HEK293T (cell line): ENCODE measurements around the gene PDE4B.

Experiments
- CTCF ChIA-PET: fragments of 350-600 bp; formaldehyde crosslinking; extraction: SDS; loops from one replicate; lab custom pipeline; 2021; ENCODE audit warnings: antibody characterized with exemption, inconsistent platforms; lab: Yijun Ruan, JAX
- POLR2A ChIA-PET: fragments of 350-600 bp; formaldehyde crosslinking; extraction: SDS; loops from one replicate; lab custom pipeline; 2020; ENCODE audit warnings: antibody characterized with exemption, inconsistent platforms; lab: Yijun Ruan, JAX
- DNase-seq: peaks from one replicate; pipeline ENCODE4 v3.0.0; 2012; ENCODE audit warnings: mixed read lengths; ENCODE audit errors: extremely low spot score
- ARNT ChIP-seq: fragments of 450-650 bp; IDR thresholded peaks from 2 replicates; pipeline ENCODE4 v1.6.1; 2017; ENCODE audit warnings: mild to moderate bottlenecking
- BHLHE40 ChIP-seq: fragments of 450-650 bp; IDR thresholded peaks from 2 replicates; pipeline ENCODE4 v1.6.1; 2016; ENCODE audit warnings: mild to moderate bottlenecking, moderate library complexity, borderline replicate concordance
- CTBP1 ChIP-seq: fragments of 450-650 bp; IDR thresholded peaks from 2 replicates; pipeline ENCODE4 v1.6.1; 2016; ENCODE audit warnings: borderline replicate concordance
- ELF4 ChIP-seq: fragments of 450-650 bp; IDR thresholded peaks from 2 replicates; pipeline ENCODE4 v1.6.1; 2017; ENCODE audit warnings: antibody characterized with exemption
- FOXA1 ChIP-seq: fragments of 450-650 bp; IDR thresholded peaks from 2 replicates; pipeline ENCODE4 v1.6.1; 2016; ENCODE audit warnings: mild to moderate bottlenecking
- FOXK2 ChIP-seq: fragments of 450-650 bp; IDR thresholded peaks from 2 replicates; pipeline ENCODE4 v1.6.1; 2016; ENCODE audit warnings: mild to moderate bottlenecking
- FOXM1 ChIP-seq: fragments of 450-650 bp; IDR thresholded peaks from 2 replicates; pipeline ENCODE4 v1.6.1; 2017; ENCODE audit warnings: mild to moderate bottlenecking, borderline replicate concordance
- HDGF ChIP-seq: fragments of 450-650 bp; IDR thresholded peaks from 2 replicates; pipeline ENCODE4 v1.6.1; 2017; ENCODE audit warnings: antibody characterized with exemption, borderline replicate concordance
- L3MBTL2 ChIP-seq: fragments of 450-650 bp; conservative IDR thresholded peaks from 2 replicates; pipeline ENCODE4 v1.6.1; 2016; ENCODE audit warnings: mild to moderate bottlenecking
- LEF1 ChIP-seq: fragments of 450-650 bp; IDR thresholded peaks from 2 replicates; pipeline ENCODE4 v1.6.1; 2017; ENCODE audit warnings: mild to moderate bottlenecking, borderline replicate concordance
- NFRKB ChIP-seq: fragments of 450-650 bp; IDR thresholded peaks from 2 replicates; pipeline ENCODE4 v1.6.1; 2016; ENCODE audit warnings: mild to moderate bottlenecking, moderate library complexity
- PKNOX1 ChIP-seq: fragments of 450-650 bp; IDR thresholded peaks from 2 replicates; pipeline ENCODE4 v1.6.1; 2016
- SP1 ChIP-seq: fragments of 450-650 bp; IDR thresholded peaks from 2 replicates; pipeline ENCODE4 v1.6.1; 2017
- SUZ12 ChIP-seq: fragments of 450-650 bp; IDR thresholded peaks from 2 replicates; pipeline ENCODE4 v1.6.1; 2016; ENCODE audit warnings: mild to moderate bottlenecking
- TARDBP ChIP-seq: fragments of 450-650 bp; IDR thresholded peaks from 2 replicates; pipeline ENCODE4 v1.6.1; 2016
- ZNF384 ChIP-seq: fragments of 450-650 bp; IDR thresholded peaks from 2 replicates; pipeline ENCODE4 v1.6.1; 2016

PDE4B gene

GRCh38 chr1:66275083-66275482 lies 482.4 kb downstream of the PDE4B start:
- DNase-seq, result no peak
- ChIA-PET POLR2A (interaction anchor here (1.3 kb wide), 1 partner anchor 57 kb away, joined by 9 read pairs; no protein-coding TSS in a partner anchor), CTCF (interaction anchor here (0.6 to 0.9 kb wide), 4 partner anchors 18 to 172 kb away, joined by 3 to 4 read pairs (median 3); no protein-coding TSS in a partner anchor)
- TF ChIP-seq FOXA1, result no peak
- no peak for TF ChIP-seq ARNT
- no peak for TF ChIP-seq ELF4
- no peak for TF ChIP-seq SP1
- TF ChIP-seq TARDBP, result no peak
- no peak for TF ChIP-seq BHLHE40
- TF ChIP-seq CTBP1, result no peak
- TF ChIP-seq FOXK2, result no peak
- no peak for TF ChIP-seq FOXM1
- TF ChIP-seq HDGF, result no peak
- no peak for TF ChIP-seq SUZ12
- no peak for TF ChIP-seq ZNF384
- TF ChIP-seq PKNOX1, result no peak
- TF ChIP-seq NFRKB, result no peak

- no peak for DNase-seq
- ChIA-PET POLR2A (no interaction called here), CTCF (interaction anchor here (0.6 to 0.7 kb wide), 2 partner anchors 18 to 171 kb away, joined by 3 read pairs; no protein-coding TSS in a partner anchor)
- TF ChIP-seq SUZ12 (no peak), ZNF384 (no peak), PKNOX1 (no peak), LEF1 (no peak)
These were observed 482.9 kb downstream of the PDE4B start for GRCh38 chr1:66275601-66276023.

GRCh38 chr1:66276218-66276617 lies 483.5 kb downstream of the PDE4B start:
- ChIA-PET POLR2A (no interaction called here), CTCF (no interaction called here)
- DNase-seq, result no peak
- no peak for TF ChIP-seq NFRKB
- TF ChIP-seq BHLHE40, result no peak
- TF ChIP-seq SP1, result no peak
- no peak for TF ChIP-seq PKNOX1

- no peak for DNase-seq
- TF ChIP-seq NFRKB (no peak), L3MBTL2 (no peak), FOXA1 (no peak), HDGF (no peak), ZNF384 (no peak), FOXM1 (no peak), FOXK2 (no peak), ELF4 (no peak), PKNOX1 (no peak), TARDBP (no peak), BHLHE40 (no peak), LEF1 (no peak), ARNT (no peak), CTBP1 (no peak), SP1 (no peak), SUZ12 (no peak)
- ChIA-PET CTCF (interaction anchor here (1.0 to 1.2 kb wide), 2 partner anchors 13 to 54 kb away, joined by 4 to 5 read pairs; no protein-coding TSS in a partner anchor), POLR2A (interaction anchor here (0.7 kb wide), 1 partner anchor 54 kb away, joined by 5 read pairs; no protein-coding TSS in a partner anchor)
These were observed 485.7 kb downstream of the PDE4B start for GRCh38 chr1:66278260-66279021.

GRCh38 chr1:66281808-66282207 lies 489.1 kb downstream of the PDE4B start:
- CTCF ChIA-PET, result no interaction called here
- POLR2A ChIA-PET, result interaction anchor here (1.0 kb wide), 1 partner anchor 50 kb away, joined by 4 read pairs; no protein-coding TSS in a partner anchor
- TF ChIP-seq LEF1 (no peak), TARDBP (no peak), CTBP1 (no peak), ELF4 (no peak), SP1 (no peak), HDGF (no peak), PKNOX1 (no peak), SUZ12 (no peak), L3MBTL2 (no peak), ZNF384 (no peak), BHLHE40 (no peak), FOXK2 (no peak)
- DNase-seq, result no peak
